Activated CD4-positive, alpha-beta T cell treated with anti-CD3 and anti-CD28 coated beads for 24 hours (primary cell): ENCODE measurements around the gene SLC15A1.

ENCODE experiments used
- DNase-seq, 2 donors: peaks; one replicate each; pipeline ENCODE4 v3.0.0-alpha.2; 2020; ENCODE audit warnings: low read depth in 2 of 2

The SLC15A1 gene, protein sequence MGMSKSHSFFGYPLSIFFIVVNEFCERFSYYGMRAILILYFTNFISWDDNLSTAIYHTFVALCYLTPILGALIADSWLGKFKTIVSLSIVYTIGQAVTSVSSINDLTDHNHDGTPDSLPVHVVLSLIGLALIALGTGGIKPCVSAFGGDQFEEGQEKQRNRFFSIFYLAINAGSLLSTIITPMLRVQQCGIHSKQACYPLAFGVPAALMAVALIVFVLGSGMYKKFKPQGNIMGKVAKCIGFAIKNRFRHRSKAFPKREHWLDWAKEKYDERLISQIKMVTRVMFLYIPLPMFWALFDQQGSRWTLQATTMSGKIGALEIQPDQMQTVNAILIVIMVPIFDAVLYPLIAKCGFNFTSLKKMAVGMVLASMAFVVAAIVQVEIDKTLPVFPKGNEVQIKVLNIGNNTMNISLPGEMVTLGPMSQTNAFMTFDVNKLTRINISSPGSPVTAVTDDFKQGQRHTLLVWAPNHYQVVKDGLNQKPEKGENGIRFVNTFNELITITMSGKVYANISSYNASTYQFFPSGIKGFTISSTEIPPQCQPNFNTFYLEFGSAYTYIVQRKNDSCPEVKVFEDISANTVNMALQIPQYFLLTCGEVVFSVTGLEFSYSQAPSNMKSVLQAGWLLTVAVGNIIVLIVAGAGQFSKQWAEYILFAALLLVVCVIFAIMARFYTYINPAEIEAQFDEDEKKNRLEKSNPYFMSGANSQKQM

DNA sequence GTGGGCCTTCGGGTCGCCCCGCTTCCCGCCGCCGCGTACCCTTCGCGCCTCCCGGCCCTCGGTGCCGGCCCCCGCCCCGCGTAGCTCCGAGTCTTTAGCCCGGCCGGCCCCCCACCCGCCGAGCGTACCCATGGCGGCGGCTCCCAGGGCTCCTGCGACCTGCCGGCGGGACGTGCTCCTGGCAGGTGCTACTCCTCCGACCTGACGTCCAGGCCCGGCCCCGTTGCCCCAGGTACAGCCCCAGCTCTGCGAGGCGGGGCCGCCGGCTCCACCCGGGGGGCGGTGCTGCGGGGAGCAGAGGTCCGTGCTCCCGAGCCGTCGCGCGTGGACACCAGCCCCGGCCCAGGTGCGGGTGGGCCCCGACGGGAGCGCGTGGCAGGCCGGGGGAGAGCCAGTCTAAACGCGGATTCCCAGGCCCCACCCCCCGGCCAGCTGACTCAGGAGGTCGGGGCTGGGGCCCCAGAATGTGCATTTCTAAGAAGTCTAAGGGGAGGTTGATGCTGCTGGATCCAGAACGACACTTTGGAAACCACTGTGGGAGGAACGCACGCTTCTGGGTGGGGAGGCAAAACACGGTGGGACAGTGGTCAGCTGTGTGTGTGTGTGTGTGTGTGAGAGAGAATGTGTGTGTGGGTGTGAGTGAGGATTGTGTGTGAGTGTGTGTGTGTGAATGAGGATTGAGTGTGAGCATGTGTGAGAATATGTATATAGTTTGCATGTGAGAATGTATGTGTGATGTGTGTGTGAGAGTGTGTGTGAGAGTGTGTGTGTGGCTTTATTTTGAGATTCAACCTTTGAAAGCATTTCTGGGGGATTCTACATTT lies at the start of gene SLC15A1:
SLC15A1 (minus strand) TSS at position 206 of the 824 bp plus-strand sequence; CDS start at position 132, 74 bp downstream.
- DNase-seq = no peak

DNA sequence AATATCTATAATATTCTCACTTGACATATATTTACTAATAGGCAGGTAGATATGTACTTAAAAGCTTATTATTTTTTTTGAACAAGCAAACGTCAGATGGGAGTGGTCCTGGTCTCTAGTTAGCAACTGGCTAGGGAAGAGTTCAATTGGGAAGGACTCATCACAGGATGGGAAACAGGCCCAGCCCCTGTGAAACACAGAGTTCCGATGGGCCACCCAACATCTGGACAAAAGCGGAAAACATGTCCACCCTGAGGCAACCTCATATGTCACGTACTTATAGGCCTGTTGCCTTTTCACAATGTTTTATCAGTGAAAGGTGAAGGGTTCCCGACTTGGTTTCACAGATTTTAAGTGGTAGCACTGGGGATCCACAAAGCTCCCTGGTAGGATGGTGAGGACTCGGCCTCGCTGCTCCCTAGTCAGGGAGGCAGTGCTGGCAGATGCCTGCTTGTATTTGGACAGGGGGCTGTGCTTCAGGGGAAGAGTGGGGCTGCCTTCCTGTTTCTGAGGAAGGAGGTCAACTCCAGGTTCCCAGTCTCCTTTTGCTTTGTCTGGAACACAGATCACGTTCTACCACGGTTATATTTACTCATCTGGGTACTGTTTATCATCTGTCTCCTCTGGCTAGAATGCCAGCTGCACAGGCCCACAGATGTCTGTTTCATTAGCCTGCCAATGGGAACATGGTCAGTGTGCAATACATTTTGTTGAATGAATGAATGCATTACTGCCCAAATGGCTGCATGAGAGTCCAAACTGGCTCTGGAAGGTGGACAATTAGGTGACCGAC lies 49.4 kb upstream of the SLC15A1 start:
- no peak for DNase-seq

DNA sequence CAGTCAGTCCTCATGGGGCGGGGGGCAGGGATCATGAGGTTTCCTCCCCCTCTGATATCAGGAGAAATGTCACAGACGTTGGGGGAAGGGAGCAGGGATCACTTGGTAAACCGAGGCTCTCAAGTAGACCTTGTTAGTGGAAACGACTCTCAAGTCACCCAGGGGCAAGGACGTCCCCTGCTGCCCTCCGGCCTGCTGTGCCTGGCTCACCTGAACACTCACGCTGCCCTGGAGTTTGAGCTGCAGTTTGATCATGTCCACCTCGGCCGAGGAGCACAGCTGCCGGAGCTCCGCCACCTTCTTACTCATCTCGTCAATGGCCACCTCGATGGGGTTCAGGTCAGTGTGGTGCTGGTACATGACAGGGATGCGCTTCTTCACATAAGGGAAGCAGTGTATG lies 47.6 kb upstream of the SLC15A1 start:
- DNase-seq = no peak

DNA sequence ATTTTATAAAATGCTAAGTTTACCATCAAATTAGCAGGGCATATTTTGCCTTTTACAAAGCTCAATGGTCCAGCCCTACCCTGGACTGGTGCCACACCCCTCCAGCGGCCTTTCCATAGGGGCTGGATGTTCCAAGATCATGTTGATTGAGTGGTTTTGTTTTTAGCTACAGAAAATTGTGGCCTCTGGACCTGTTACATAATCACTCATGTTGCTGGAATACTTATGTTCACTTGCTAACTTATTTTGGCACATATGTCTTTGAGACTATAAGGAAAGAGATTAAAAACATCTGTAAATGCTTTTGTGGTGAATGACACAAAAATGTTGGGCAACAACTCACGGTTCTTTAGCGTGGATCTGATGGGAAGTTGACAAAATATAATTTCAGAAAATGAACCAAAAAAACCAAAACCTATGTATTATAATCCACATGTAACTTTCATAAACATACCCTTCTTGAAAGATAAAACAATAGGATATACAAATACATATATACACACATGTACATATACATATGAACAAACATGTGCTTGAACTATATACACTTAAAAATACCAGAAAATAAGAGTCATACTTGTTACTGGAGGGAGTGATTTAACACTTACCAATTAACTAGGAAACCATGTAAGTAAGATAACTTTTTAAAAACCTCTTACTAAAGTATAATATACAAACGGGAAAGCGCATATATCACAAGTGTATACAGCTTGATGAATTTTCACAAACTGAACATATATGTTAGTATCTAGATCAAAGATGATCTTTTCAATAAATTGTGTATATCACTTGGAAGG lies 46.6 kb upstream of the SLC15A1 start:
- DNase-seq = no peak

DNA sequence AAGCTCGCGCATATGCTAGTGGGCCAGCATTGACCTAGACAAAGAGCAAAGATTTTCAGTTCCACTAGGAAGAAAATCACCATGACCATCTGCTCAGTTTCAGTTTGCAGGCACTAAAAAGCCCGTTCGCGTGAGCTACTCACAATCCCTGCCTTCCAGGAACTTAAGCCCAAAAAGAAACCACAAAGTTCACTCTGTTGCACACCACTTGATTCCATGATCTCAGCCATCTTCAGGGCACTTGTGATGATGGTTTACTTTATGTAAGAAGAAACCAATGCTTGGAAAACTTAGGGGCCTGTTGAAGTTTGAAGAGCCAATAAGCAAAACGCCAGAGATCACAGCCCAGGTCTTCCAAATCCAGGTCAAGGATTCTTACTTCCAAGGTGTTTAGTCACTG lies 45.0 kb upstream of the SLC15A1 start:
- DNase-seq = no peak

DNA sequence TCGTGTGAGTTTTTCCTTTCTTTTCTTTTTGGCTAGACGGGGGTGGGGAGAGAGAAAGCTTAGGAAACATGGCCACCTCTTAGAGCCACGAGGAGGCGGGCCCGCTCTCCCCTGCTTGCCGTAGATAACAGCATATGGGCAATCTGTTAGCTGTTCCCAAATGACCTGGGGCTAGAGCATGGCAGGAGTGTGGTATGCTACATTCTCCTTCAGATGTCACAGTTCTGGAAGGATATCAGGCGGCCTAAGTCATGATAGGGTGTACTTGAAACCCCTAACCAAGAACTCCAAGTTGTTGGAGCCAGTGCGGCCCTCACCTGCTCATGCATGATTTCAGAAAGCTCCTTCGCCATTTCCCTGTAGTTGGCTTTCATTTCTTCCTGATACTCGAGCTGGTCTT lies 44.3 kb upstream of the SLC15A1 start:
- no peak for DNase-seq

DNA sequence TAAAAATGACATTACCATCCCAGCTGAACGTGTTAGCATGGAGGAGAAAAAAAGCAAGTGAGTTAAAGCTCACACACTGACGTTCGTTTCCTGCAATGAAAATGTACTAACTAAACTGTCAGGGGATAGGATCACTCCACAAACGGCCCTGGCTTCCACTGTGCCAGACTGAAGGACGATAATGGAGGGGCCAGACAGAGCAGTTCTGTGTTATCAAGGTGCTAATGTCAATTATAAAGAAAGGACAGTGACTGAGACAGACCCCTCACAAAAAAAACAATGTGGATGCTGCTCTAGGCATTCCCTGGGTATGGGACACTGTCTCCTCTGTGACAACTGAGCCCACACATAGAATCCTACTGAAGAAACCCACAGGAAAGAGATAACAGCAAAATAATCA lies 43.7 kb upstream of the SLC15A1 start:
- no peak for DNase-seq

DNA sequence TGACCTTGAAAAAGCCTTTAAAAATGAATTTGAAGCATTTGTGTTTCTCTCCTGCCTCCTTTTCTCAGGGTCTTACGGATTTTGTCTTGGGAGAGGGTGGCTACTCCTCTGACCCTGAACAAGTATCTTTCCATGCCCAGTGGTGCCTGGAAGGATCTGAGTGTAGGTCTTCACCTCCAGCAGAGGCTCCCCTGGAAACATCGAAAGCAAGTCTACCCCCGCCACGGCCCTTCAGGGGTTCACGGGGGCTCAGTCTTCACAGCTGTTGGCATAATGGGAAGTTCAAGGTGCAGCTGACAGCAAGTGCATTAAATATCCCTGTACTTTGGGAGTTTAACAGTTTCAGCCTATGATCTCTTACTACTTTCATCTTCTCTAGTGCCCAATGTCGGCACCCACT lies 42.7 kb upstream of the SLC15A1 start:
- no peak for DNase-seq

DNA sequence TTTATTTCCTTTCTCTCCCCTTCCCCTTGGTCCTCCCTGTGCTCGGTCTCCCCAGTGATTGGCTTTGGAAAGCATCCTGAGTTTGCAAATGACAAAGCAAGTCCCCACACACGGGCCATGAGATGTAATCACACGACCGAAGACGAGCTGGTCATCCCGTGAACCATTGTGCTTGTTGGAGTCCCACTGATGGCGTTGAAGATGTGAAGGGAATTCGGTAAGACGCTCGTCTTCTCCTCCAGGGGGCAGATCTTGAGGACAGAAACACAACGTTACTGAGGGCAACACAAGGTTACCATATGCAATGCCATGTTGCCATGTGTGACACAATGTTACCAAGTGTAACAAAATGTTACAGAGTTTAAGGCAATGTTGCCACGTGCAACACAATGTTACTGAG lies 42.0 kb upstream of the SLC15A1 start:
- no peak for DNase-seq

DNA sequence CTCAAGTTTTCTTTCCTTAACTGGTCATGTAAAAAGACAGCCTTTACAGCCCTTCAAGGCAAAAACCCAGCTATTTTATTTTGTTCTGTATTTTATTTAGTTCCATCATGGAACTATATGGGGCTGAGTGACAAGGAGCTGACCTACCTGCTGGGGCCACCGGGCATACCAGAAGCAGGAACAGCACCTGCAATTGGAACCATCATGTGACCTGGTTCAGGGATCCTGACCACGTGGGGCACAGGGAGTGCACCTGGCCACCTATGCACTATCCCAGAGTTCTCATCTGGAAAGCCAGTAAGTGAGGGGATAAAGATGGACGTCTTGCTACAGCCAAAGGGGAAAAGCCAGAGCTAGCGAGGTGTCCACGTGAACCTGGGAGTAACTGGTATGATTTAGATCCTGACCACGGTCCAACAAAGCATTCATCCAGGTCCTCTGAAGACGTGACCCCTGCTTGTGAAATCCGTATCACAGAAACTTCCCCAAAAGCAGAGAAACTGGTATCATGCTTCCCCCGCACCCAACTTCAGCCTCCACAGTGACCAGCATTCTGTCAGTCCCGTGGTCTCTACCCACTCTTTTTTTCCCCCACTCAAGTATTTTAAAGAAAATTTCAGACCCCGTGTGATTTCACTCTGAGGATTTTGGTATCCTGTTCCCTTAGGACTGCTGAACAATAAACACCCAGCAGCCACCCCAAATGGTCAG lies 40.5 kb upstream of the SLC15A1 start:
- DNase-seq = no peak

DNA sequence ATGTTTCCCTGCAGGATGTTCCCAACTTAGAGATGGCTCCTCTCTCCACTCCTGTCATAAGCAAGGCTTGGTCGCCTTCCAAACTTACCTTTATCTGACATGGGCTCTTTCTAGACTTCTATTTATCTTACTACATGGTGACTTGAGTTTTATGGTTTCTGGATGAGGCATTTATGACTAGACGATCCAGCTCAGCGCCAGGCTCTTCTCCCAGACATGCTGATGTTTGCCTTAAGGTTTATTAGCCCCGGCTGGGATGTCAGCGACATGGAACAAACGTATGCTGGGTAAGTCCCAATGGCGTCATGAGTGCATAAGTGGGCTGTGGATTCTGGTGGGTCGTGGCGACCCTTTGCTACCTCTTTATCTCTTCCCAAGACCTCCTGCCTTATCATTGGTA lies 39.8 kb upstream of the SLC15A1 start:
- no peak for DNase-seq

DNA sequence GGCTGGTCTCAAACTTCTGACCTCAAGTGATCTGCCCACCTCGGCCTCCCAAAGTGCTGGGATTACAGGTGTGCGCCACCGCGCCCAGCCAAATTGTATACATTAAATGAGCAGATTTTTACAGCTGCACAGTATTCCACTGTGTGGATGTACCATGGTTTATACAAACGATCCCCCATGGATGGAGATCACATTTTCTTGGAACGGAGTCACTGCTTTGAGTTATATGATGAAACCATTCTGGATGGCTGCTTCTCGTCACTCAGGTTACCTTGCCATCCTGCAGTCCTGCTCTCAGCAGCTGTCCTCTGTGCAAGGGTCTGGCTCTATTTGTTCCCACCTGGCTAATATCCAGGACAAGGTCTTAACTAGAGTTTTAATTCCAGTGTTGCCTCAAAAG lies 39.1 kb upstream of the SLC15A1 start:
- DNase-seq = no peak

DNA sequence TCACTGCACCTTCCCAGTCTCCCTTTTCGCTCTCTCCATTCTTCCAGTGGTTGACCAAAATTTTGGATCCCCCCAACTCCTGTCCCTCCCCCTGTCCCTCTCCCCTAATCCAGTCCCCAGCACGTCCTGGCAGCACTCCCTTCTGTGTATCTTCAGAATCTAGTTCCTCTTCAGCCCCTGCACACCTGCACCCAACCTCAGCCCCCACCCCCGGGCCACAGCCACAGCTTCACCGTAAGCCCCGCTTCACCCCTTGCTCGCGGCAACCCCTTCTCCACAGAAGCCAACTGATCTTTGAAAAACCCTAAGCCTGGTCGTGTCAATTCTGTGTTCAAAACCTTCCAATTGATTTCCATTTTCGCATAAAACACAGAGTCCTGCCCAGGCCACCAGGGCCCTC lies 35.5 kb upstream of the SLC15A1 start:
- no peak for DNase-seq

DNA sequence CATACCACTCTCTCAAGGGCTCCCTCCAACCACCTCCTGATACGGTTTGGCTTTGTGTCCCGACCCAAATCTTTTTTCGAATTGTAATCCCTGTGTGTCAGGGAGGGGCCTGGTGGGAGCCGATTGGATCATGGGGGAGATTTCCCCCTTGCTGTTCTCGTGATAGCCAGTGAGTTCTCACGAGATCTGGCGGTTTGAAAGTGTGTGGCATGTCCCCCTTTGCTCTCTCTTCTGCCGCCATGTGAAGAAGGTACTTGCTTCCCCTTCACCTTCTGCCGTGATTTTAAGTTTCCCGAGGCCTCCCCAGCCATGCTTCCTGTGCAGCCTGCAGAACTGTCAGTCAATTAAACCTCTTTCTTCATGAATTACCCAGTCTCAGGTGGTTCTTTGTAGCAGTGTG lies 34.7 kb upstream of the SLC15A1 start:
- no peak for DNase-seq

DNA sequence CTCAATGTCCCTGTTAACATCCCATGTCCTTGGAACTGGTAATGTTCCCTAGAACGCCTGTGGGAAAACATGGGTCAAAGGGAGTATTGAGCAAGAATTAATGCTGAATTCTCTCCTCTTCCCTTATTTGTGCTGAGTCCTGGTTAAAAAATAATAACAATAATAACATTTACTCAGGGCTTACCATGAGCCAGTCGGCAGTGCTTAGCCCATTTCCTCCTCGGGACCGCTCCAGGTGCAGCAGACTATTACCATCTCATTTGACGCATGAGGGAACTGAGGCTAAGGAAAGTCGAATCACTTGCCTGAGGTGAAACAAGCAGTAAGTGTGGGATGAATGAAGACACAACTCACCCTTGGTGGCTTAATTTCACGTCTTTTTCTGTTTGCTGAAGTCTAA lies 33.6 kb upstream of the SLC15A1 start:
- DNase-seq = no peak

DNA sequence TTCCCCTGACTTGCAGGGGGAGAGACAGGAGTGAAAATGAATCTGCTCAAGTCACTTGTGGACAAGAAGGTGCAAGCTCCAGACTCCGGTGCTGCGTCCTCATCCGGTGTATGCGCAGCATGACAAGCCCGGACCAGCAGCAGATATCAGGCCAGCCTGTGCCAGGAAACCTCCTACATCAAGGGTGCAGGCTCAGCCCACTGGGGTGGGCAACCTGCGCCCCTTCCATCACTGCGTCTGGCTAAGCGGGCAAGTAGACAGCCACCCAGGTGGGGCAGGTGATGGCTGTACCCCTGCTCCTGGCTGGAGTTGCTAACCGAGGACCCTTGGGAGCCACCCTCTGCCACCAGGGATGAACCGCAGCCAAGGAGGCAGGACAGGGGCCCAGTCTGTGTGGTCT lies 32.9 kb upstream of the SLC15A1 start:
- DNase-seq = no peak

DNA sequence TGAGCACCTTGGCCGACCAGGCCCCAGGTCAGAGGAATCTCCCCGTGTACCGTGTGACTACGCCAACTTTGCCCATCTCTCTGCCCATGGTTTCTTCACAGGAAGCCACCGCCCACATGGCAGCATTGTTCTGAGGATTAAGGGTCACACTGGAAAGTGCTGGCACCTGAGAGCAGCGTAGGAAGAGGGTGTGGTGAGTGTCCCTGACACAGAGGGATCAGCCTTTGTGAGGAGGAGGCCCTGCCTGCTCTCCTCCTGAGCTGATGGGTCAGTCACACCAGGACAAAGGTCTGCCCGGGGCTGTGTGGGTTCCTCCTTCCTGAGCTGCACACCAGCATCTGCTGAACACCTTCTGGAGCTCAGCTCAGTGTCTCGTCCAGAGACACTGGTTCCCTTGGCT lies 32.2 kb upstream of the SLC15A1 start:
- no peak for DNase-seq

DNA sequence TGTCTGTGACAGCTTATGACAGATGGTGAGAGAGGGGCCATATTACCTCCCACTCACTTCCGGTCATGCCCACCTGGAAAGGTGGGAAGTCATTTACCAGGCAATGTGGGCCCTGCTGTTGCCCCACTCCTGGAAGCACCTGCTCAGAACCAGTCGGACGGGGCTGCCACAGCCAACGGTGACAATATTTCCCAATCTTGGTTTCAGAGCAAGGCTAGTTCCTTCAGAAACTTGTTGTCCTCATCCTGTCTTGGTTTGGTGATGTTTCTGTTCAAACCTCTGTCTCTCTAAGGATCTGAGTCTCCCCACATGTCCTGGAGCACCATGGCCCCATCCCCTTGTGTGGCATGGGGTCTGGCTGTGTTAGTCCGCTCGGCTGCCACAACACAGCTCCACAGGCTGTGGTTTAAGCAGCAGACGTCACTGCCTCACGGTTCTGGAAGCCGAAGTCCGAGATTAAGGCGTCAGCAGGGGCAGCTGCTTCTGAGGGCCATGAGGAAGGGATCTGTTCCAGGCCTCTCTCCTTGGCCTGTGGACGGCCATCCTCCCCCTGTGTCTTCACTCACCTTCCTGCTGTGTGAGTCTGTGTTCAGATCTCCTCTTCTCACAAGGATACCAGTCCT lies 31.5 kb upstream of the SLC15A1 start:
- DNase-seq = no peak

DNA sequence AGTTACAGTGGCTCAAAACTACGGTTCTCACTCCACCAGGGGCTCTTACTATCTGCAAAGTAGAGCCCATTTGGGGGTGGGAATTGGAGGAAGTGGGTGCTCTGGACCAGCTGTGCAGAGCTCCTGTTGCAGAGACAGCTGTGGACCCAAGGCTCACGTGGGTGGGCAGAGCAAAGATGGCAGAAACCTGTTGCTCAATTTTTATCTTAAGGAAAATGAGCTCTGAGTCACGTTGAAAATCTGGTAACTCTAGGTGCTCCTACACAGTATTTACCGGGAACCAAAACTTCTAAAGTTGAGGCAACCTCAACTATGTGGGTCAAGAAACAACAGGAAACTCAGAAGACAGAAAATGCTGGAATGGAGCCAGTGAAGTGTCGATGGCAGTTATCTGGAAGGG lies 30.2 kb upstream of the SLC15A1 start:
- no peak for DNase-seq

DNA sequence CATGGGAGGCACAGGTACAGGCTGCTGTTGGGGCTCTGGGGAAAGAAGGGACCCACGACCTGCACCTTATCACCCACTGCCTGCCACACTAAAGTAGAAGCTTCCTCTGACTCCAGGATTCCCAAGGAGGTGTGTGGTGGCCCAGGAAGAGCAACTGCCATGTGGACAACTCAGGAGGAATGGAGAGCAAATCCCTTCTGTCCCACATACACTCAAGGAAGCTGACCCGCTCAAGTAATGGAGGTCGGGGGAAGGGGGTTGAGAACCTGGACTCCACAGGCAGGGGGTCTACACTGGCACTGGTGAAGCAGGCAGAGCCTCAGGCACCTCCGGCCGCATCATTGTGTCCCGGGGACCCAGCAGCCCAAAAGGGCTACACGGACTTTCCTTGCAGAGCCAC lies 29.4 kb upstream of the SLC15A1 start:
- DNase-seq = no peak
